ENCODE measurements around the gene NRP1.

GRCh38 chr10:33271969-33272583 lies 62.4 kb downstream of the NRP1 start:
- TF ChIP-seq CTCF (IDR thresholded peaks at IDR 0.05; ENCODE audit: extremely low read depth in 1 of 2, insufficient read depth in 1 of 2, low read depth in 1 of 2, low read length in 2 of 2): no peak
- no peak for TF ChIP-seq POLR2A (IDR thresholded peaks at IDR 0.05; ENCODE audit: low read depth, low read length)
- no peak for TF ChIP-seq EZH2 (IDR thresholded peaks at IDR 0.05; ENCODE audit: borderline replicate concordance, low read depth, low read length, severe bottlenecking)

Data from endothelial cell of umbilical vein (primary cell).